Vagina (tissue), 2 donors: ENCODE data around the gene DHX40.

ENCODE experiments used
- CTCF ChIP-seq, 3 experiments: fragments of 450-650 bp in 2 of 3; fragments of 200-600 bp in 1 of 3; sonication (generic) in 1 of 3; IDR thresholded peaks; one replicate each; pipeline ENCODE4 v1.5.1; 2017 to 2019; ENCODE audit warnings: antibody characterized with exemption in 3 of 3, mild to moderate bottlenecking in 2 of 3, moderate library complexity in 2 of 3
- POLR2A ChIP-seq, 2 donors: fragments of 450-650 bp; IDR thresholded peaks; one replicate each; pipeline ENCODE4 v1.6.1; 2017; ENCODE audit warnings: antibody characterized with exemption in 2 of 2, mild to moderate bottlenecking in 2 of 2, moderate library complexity in 2 of 2
- POLR2AphosphoS5 ChIP-seq, 2 donors: sonication (generic); formaldehyde crosslinking; IDR thresholded peaks; one replicate each; pipeline ENCODE4 v1.9.0; 2017; ENCODE audit warnings: antibody characterized with exemption in 2 of 2, mild to moderate bottlenecking in 2 of 2, low read depth in 1 of 2; ENCODE audit not compliant: insufficient read depth in 1 of 2

- no peak for TF ChIP-seq CTCF (IDR thresholded peaks at IDR 0.05)
- no peak for TF ChIP-seq POLR2A (IDR thresholded peaks at IDR 0.05)
- TF ChIP-seq POLR2AphosphoS5 (IDR thresholded peaks at IDR 0.05; ENCODE audit: insufficient read depth in 1 of 2, low read depth in 1 of 2), result no peak
Measured at GRCh38 chr17:59607061-59607460, 41.7 kb downstream of the DHX40 start.
